Rectal smooth muscle tissue (tissue), 1 donor: ENCODE results near the gene FAM89B.
A peak's percentile ranks its signal among the peaks of the same experiment; 100 is the strongest.

ENCODE experiments used
- H3K27ac ChIP-seq: one replicate; pipeline ENCODE4 v1.7.0; 2013; ENCODE audit warnings: low read depth, low read length, inconsistent platforms
- H3K27me3 ChIP-seq: one replicate; pipeline ENCODE4 v1.7.0; 2013; ENCODE audit warnings: low read length; ENCODE audit not compliant: control insufficient read depth, insufficient read depth
- H3K36me3 ChIP-seq: one replicate; pipeline ENCODE4 v1.7.0; 2013; ENCODE audit warnings: low read length; ENCODE audit not compliant: control insufficient read depth, insufficient read depth
- H3K4me1 ChIP-seq: one replicate; pipeline ENCODE4 v1.7.0; 2013; ENCODE audit warnings: low read length; ENCODE audit not compliant: control insufficient read depth, insufficient read depth
- H3K4me3 ChIP-seq: one replicate; pipeline ENCODE4 v1.7.0; 2013; ENCODE audit warnings: low read length
- H3K9ac ChIP-seq: one replicate; pipeline ENCODE4 v1.7.0; 2013; ENCODE audit warnings: low read length

FAM89B gene

DNA sequence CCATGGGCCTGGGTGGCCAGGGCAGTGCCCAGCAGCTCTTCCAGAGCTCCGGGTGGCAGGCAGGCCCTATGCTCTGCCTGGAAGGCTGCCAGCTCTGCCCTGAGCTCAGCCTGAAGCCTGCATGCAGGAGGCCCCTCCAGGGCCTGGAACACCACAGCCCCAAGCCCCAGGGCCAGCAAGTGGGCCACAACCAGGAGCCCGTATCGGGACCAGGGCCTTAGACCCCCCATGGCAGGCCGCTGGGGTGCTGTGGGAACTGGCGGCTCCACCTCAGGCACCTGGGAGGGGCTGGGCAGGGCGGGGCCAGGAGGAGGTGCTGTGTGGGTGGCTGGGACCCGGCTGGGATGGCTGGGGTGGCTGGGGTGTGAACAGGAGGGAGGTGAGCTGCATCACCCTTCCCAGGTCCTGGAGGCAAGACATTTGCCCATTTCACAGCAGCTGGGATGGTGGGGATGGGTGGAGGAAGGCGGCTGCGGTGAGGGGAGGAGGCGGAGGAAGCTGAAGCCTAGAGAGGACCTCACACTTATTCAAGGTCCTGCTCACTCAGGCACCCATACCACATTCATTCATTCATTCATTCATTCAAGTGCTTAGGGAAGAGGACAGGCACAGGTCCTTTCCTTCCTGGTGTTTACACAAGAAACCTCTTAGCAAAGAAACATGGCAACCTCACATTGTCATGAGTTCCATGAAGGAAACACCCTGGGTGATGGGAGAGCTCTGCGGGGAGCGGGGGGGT is 23.4 kb downstream of the FAM89B start, which contains the start of gene KCNK7:
Gene KCNK7, minus strand, starts transcription at position 258 of the 739 bp plus-strand sequence. Its CDS starts 28 bp downstream, at position 230.
- H3K4me3 ChIP-seq, result no peak within 1 kb of the TSS
- peak within 1 kb of the TSS; percentile 7 for H3K27ac ChIP-seq
- peaks cover 20% of the 10 kb centered on the region for H3K36me3 ChIP-seq
- peaks cover 8% of the 10 kb centered on the region for H3K4me1 ChIP-seq
- no peak within 1 kb of the TSS for H3K9ac ChIP-seq
- H3K27me3 ChIP-seq, result no peaks in the 10 kb centered on the region

GRCh38 chr11:65596520-65596919 is 24.2 kb downstream of the FAM89B start:
- Histone ChIP-seq H3K36me3 (peaks cover 20% of the 10 kb centered on the region), H3K9ac (no peak overlapping the region), H3K27me3 (no peaks in the 10 kb centered on the region), H3K4me1 (peaks cover 8% of the 10 kb centered on the region), H3K27ac (no peak overlapping the region), H3K4me3 (no peak overlapping the region)

DNA sequence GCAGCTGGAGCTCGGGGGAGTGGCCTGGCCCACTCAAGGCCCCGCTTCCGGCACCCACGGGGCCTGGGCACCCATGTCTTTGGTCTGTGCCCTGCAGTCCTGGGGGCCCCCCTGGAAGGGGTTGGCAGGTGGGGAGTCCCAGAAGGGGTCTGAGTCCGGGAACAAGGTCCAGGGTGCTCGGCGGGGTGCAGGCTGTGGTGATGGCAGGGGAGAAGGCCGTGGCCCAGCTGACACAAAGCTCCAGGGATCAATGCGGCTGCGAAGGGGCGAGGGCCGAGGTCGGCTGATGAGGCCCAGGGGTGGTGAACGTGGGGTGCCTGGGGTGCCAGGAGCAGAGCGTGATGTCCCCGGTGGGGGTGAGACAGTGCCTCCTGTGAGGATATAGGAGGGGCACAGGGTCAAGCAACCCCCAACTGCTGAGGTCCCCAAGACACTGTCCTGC is 25.9 kb downstream of the FAM89B start:
- Histone ChIP-seq H3K27ac (no peak overlapping the region), H3K9ac (no peak overlapping the region), H3K4me1 (peaks cover 5% of the 10 kb centered on the region), H3K27me3 (no peaks in the 10 kb centered on the region), H3K36me3 (peaks cover 18% of the 10 kb centered on the region), H3K4me3 (no peak overlapping the region)

GRCh38 chr11:65599216-65599954 is 27.0 kb downstream of the FAM89B start:
- no peak overlapping the region for H3K9ac ChIP-seq
- H3K36me3 ChIP-seq, result peaks cover 25% of the 10 kb centered on the region
- no peak overlapping the region for H3K27ac ChIP-seq
- no peaks in the 10 kb centered on the region for H3K27me3 ChIP-seq
- H3K4me3 ChIP-seq, result no peak overlapping the region
- no peaks in the 10 kb centered on the region for H3K4me1 ChIP-seq

DNA sequence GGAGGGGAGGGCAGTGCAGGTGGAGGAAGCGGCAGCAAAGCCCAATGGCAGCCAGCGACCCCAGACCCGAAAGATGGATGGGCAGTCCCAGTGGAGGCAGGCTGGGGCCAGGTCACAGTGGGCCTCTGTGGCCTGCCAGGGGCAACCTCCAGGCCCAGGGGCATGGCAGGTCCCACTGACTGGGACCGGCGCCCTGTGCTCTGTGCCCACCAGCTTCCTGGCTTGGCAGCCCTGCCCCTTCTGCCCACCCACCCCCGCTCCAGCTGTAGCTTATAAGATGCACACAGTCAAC is 27.6 kb downstream of the FAM89B start:
- no peak overlapping the region for H3K27ac ChIP-seq
- no peaks in the 10 kb centered on the region for H3K27me3 ChIP-seq
- H3K36me3 ChIP-seq, result peaks cover 30% of the 10 kb centered on the region
- H3K4me1 ChIP-seq, result no peaks in the 10 kb centered on the region
- no peak overlapping the region for H3K9ac ChIP-seq
- no peak overlapping the region for H3K4me3 ChIP-seq

DNA sequence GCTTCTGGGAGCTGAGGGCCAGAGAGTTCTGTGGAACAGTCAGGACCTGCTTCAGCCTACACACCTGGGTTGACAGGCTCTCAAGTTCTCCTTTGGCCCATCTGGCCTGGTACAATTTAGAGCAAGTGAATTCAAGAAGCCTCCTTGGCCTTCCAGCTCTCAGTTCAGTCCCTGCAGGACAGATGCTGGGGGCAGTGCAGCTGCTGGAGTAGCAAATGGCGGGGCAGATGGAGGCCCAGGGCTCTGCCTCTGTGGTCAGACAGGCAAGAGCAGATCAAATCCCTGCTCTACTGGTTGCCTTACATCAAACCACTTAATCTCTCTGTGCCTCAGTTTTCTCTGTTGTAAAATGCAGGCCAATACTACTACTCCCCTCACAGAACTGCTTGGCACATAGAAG is 31.9 kb downstream of the FAM89B start:
- H3K4me3 ChIP-seq, result no peak overlapping the region
- H3K9ac ChIP-seq, result no peak overlapping the region
- H3K36me3 ChIP-seq, result peaks cover 29% of the 10 kb centered on the region
- no peak overlapping the region for H3K27ac ChIP-seq
- H3K27me3 ChIP-seq, result no peaks in the 10 kb centered on the region
- H3K4me1 ChIP-seq, result peaks cover 6% of the 10 kb centered on the region

DNA sequence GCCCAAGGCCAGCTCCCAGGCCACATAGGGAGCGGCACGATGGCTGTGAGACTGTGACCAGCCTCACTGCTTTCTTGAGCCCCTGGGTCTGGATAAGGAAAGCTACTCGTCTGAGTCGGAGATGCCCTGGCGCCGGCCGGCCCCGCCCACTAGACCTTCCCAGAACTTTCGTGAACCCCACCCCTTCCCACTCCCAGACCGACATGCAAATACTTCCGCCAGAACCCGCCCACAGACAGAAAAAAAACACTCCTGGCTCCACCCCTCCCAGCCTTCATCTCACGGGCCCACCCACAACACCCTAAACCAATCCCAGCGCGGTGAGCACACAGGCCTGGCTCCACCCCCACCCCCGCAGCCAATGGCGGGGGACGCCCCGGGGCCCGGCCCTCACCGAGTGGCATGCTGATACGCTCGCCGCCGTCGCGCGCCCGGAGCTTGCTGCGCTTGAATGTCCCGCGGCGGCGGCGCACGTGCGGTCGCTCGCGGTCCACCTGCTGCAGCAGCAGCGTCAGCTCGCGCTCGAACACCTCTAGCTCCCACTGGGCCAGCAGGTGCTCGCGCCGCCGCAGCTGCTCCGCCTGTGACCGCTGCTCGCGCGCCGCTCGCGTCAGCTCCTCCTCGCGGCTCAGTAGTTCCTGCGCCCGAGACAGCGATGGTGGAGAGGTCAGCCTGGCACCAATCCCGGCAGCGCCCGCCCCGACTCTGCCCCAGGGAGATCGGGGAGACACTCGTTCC is 34.7 kb downstream of the FAM89B start:
- H3K4me1 ChIP-seq, result peaks cover 6% of the 10 kb centered on the region
- H3K4me3 ChIP-seq, result peak overlapping the region; percentile 51
- H3K9ac ChIP-seq, result no peak overlapping the region
- H3K27me3 ChIP-seq, result no peaks in the 10 kb centered on the region
- H3K36me3 ChIP-seq, result peaks cover 29% of the 10 kb centered on the region
- H3K27ac ChIP-seq, result peak overlapping the region; percentile 70

DNA sequence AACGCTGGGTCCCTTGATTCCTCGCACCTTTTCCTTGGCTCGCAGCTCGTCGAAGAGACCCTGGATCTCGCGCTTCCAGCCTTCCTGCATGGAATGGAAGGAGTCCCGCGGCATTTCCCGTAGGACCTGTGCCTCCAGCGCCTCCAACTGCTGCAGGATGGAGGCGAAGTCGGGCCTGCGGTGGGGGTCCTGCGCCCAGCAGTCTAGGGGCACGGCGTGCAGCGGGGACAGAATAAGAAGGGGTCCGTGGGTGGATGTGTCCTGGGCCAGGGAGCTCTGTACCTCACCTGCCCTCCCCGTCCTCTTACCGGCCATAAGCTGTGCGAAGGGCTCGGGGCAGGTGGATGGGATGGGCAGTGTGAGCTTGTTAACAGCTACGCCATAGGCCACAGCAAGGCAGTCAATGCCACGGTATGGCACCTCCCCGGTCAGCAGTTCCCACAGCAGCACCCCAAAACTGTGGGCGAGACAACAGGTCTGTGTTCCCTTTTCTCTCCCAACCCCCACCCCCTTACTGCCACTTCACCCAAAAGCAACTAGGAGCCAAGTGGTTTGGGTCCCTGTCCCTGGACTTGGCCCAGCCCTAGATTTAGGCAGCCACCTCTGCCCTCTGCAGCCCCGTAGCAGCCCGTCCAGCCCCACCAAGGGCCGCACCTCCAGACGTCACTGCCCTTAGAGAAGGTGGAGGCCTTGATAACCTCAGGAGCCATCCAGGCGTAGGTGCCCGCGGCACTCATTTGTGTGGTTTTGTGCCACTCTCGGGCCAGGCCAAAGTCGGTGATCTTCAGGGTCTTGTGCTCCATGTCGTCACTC is 35.5 kb downstream of the FAM89B start:
- H3K4me3 ChIP-seq, result peak overlapping the region; percentile 51
- peaks cover 12% of the 10 kb centered on the region for H3K4me1 ChIP-seq
- peaks cover 34% of the 10 kb centered on the region for H3K36me3 ChIP-seq
- H3K27ac ChIP-seq, result peak overlapping the region; percentile 44
- H3K9ac ChIP-seq, result no peak overlapping the region
- no peaks in the 10 kb centered on the region for H3K27me3 ChIP-seq

DNA sequence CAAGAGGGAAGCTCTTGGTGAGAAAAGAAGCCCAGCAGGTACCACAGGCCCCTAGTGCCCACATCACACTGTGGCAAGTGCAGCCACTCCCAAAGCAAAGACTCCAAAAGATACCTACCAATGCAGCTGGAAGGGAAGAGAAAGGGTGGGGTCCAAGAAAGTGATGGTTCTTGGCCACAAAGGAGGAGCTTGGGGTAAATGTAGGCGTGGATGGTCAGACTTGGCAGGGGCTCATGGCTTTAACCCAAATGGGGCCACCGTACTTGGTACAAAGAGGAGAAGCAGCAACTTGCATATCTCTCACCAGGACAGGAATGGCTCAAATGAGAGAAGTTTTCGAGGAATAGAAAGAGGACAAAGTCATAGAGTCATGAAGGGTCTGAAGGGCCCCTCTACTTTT is 36.9 kb downstream of the FAM89B start:
- no peaks in the 10 kb centered on the region for H3K27me3 ChIP-seq
- H3K27ac ChIP-seq, result no peak overlapping the region
- peaks cover 12% of the 10 kb centered on the region for H3K4me1 ChIP-seq
- H3K9ac ChIP-seq, result no peak overlapping the region
- no peak overlapping the region for H3K4me3 ChIP-seq
- peaks cover 28% of the 10 kb centered on the region for H3K36me3 ChIP-seq

DNA sequence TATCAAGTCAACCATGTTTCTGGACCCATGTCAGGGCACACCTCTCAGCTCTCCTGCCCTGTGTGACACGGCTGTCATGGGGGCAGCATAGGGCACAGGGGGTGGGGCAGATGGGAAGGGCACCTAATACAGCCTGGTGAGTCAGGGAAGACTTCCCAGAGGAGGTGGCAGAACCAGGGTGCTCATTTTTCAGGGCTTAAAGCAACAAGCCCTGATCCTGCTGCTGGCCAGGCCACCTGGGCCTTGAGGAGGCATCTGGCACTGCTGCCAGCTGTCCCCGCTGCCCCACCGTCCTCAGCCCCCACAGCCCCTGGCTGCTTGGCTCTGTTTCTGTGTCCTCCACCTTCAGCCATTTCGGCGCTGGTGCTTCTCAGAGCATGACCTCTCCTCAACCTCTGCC is 37.3 kb downstream of the FAM89B start:
- H3K36me3 ChIP-seq, result peaks cover 24% of the 10 kb centered on the region
- H3K27me3 ChIP-seq, result no peaks in the 10 kb centered on the region
- H3K9ac ChIP-seq, result no peak overlapping the region
- no peak overlapping the region for H3K27ac ChIP-seq
- H3K4me3 ChIP-seq, result no peak overlapping the region
- peaks cover 12% of the 10 kb centered on the region for H3K4me1 ChIP-seq

- Histone ChIP-seq H3K4me3 (peak overlapping the region; percentile 5), H3K36me3 (peaks cover 17% of the 10 kb centered on the region)
Measured at GRCh38 chr11:65610404-65610803, 38.1 kb downstream of the FAM89B start.

More at GRCh38 chr11:65610404-65610803, 38.1 kb downstream of the FAM89B start:
- Histone ChIP-seq H3K27ac (no peak overlapping the region), H3K27me3 (no peaks in the 10 kb centered on the region), H3K4me1 (peaks cover 12% of the 10 kb centered on the region), H3K9ac (no peak overlapping the region)
